Measurements from ENCODE around the gene SMYD3. TPM values are rescaled to one million over a fixed set of nuclear protein-coding genes. Genes with fewer than 3 reads are reported as not detected.

SMYD3 gene
- total and polyA plus RNA-seq, 2 donors (not counting 3 experiments of a cell fraction or from before 2014, with no cell fraction given) = 16.0 to 32.1 TPM

DNA sequence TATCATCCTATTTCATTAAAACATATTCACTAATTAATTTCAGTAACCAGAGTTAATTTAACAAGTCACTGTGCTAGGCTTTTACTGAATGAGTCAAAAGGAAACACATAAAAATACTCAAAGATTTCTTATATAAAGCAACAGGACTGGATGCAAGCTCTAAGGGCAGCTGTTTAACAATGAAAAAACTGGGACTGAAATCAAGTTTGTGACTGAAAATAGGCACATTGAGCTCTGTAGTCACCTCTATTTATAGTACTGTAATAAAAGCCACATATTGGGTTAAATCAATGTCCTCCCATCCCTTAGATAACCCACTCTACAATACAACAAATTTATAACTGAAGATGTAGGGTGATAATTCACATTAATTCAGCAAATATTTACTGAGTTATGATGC, 52.4 kb downstream of the SMYD3 start:
- Histone ChIP-seq H4K20me1 (replicated peaks; ENCODE audit: control insufficient read depth, extremely low read depth, insufficient read depth, low read length) (no peaks in the 10 kb centered on the region), H3K9ac (replicated peaks; ENCODE audit: extremely low read depth, insufficient read depth, low read length) (no peak overlapping the region), H3K36me3 (ENCODE audit: control insufficient read depth in 2 of 2, extremely low read depth in 1 of 2, insufficient read depth in 2 of 2, low read length in 2 of 2) (no peaks in the 10 kb centered on the region), H3K79me2 (ENCODE audit: control insufficient read depth, insufficient read depth, low read length) (no peaks in the 10 kb centered on the region), H3K27ac (ENCODE audit: insufficient read depth, low read depth, low read length) (no peak overlapping the region), H3K9me1 (replicated peaks; ENCODE audit: control insufficient read depth, extremely low read depth, insufficient read depth, low read length) (no peaks in the 10 kb centered on the region), H3K4me1 (ENCODE audit: control insufficient read depth, extremely low read depth, insufficient read depth, low read length) (peaks cover 8% of the 10 kb centered on the region), H2AFZ (ENCODE audit: low read depth, low read length) (no peak overlapping the region), H3K9me3 (replicated peaks; ENCODE audit: control insufficient read depth, insufficient read depth, low read length) (no peaks in the 10 kb centered on the region), H3K27me3 (ENCODE audit: control insufficient read depth in 2 of 2, insufficient read depth in 2 of 2, low read length in 2 of 2) (no peaks in the 10 kb centered on the region), H3K4me2 (ENCODE audit: insufficient read depth, low read length) (no peak overlapping the region), H3K4me3 (replicated peaks in 1 of 3; ENCODE audit: insufficient read depth in 1 of 3, low read depth in 1 of 3, low read length in 3 of 3) (no peak overlapping the region)
- intact Hi-C loops (cut with micrococcal nuclease) = loop anchor here (5.0 kb wide), 3 partner anchors 157 to 567 kb away; no protein-coding TSS in a partner anchor
- FAIRE-seq = no peak
- peak; percentile 12 for DNase-seq (ENCODE audit: low read depth, low spot score)
- no TSS peak for BruUV-seq (replicated peaks)
- dilution Hi-C loops (cut with MboI; ENCODE audit: extremely low pct_ligation_motif_present, low sequenced_read_pairs) = no loop called here
- ChIA-PET POLR2A (no interaction called here), CTCF (interaction anchor here (1.3 to 1.4 kb wide), 2 partner anchors 9 to 566 kb away, joined by 3 read pairs; no protein-coding TSS in a partner anchor)
- no peak for TF ChIP-seq EZH2 (IDR thresholded peaks at IDR 0.05; ENCODE audit: borderline replicate concordance, low read depth, low read length, severe bottlenecking)

GRCh38 chr1:246450611-246451251, 56.3 kb downstream of the SMYD3 start:
- Histone ChIP-seq H3K9ac (replicated peaks; ENCODE audit: extremely low read depth, insufficient read depth, low read length) (no peak overlapping the region), H3K27me3 (ENCODE audit: control insufficient read depth in 2 of 2, insufficient read depth in 2 of 2, low read length in 2 of 2) (no peaks in the 10 kb centered on the region), H3K4me1 (ENCODE audit: control insufficient read depth, extremely low read depth, insufficient read depth, low read length) (no peaks in the 10 kb centered on the region), H3K4me3 (replicated peaks in 1 of 3; ENCODE audit: insufficient read depth in 1 of 3, low read depth in 1 of 3, low read length in 3 of 3) (no peak overlapping the region), H3K4me2 (ENCODE audit: insufficient read depth, low read length) (no peak overlapping the region), H2AFZ (ENCODE audit: low read depth, low read length) (no peak overlapping the region), H4K20me1 (replicated peaks; ENCODE audit: control insufficient read depth, extremely low read depth, insufficient read depth, low read length) (no peaks in the 10 kb centered on the region), H3K79me2 (ENCODE audit: control insufficient read depth, insufficient read depth, low read length) (no peaks in the 10 kb centered on the region), H3K9me3 (replicated peaks; ENCODE audit: control insufficient read depth, insufficient read depth, low read length) (no peaks in the 10 kb centered on the region), H3K27ac (ENCODE audit: insufficient read depth, low read depth, low read length) (no peak overlapping the region), H3K9me1 (replicated peaks; ENCODE audit: control insufficient read depth, extremely low read depth, insufficient read depth, low read length) (no peaks in the 10 kb centered on the region), H3K36me3 (ENCODE audit: control insufficient read depth in 2 of 2, extremely low read depth in 1 of 2, insufficient read depth in 2 of 2, low read length in 2 of 2) (no peaks in the 10 kb centered on the region)
- ChIA-PET POLR2A (no interaction called here), CTCF (interaction anchor here (0.6 to 1.4 kb wide), 12 partner anchors 169 to 1297 kb away, joined by 3 to 14 read pairs (median 4); partner anchors contain the start of gene KIF26B)
- FAIRE-seq = no peak
- TF ChIP-seq EZH2 (IDR thresholded peaks at IDR 0.05; ENCODE audit: borderline replicate concordance, low read depth, low read length, severe bottlenecking) (no peak), MAX (IDR thresholded peaks at IDR 0.05; ENCODE audit: insufficient read depth, insufficient read length) (no peak), JUN (IDR thresholded peaks at IDR 0.05; ENCODE audit: borderline replicate concordance, insufficient read depth, insufficient read length, low read depth) (no peak), POLR2A (IDR thresholded peaks at IDR 0.05; ENCODE audit: low read depth, low read length) (no peak), FOS (IDR thresholded peaks at IDR 0.05; ENCODE audit: borderline replicate concordance, insufficient read depth, low read length) (no peak), POLR2AphosphoS5 (IDR thresholded peaks at IDR 0.05; ENCODE audit: insufficient read depth, low read depth, low read length) (no peak), CTCF (IDR thresholded peaks at IDR 0.05; ENCODE audit: extremely low read depth in 1 of 2, insufficient read depth in 1 of 2, low read depth in 1 of 2, low read length in 2 of 2) (peak; percentile 34 to 42)
- intact Hi-C loops (cut with micrococcal nuclease) (loop anchor here (1.0 to 5.0 kb wide), 7 partner anchors 153 to 1297 kb away; no protein-coding TSS in a partner anchor), dilution Hi-C loops (cut with MboI; ENCODE audit: extremely low pct_ligation_motif_present, low sequenced_read_pairs) (no loop called here)
- DNase-seq (ENCODE audit: low read depth, low spot score) = peak; percentile 53
- no TSS peak for BruUV-seq (replicated peaks)
